Raji (cell line): ENCODE data around the gene DNAAF8.

Experiments
- POLR2A ChIP-seq: IDR thresholded peaks from 2 replicates; pipeline ENCODE4 v1.6.1; 2011; ENCODE audit warnings: low read depth, low read length, control low read depth; ENCODE audit not compliant: insufficient read depth

Gene DNAAF8

DNA sequence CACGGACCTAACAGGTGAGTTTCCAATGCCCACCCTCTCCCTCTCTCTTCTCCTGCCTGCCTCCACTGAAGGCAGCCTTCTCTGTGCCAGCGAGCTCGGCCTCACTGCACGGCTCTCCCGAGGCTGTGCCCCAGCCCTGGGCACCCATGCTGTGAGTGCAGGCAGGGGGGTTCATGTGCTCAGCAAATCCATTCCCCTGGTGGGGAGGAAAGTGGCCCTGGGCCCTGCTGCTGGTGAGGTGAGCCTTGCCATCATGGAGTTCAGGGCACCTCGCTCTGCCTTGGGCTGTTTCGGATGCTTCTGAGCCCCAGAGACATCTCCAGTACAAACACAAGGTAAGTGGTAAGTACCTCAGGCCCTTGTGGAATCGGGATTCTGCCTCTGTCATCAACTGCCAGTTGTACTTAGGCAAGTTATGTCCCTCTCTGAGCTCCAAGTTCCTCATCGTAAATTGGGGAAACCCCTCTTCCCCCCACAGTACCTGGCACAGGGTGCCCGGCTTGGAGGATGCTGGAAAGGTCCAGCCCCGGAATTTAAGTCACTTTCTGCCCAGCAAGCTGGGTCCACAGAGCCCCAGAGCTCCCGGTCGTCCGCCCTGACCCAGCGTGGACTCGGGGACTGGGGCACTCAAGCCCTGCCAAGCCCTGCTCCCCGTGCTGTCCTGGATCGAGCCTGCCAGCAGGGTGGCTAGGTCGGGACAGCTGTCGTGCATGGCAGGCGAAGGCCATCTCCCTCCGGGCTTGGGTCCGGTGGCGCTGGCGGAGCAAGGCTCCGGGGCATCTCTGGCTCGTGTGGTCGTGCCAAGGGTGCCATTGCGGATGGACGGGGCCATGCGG lies 41.7 kb upstream of the DNAAF8 start:
- TF ChIP-seq POLR2A = no peak

DNA sequence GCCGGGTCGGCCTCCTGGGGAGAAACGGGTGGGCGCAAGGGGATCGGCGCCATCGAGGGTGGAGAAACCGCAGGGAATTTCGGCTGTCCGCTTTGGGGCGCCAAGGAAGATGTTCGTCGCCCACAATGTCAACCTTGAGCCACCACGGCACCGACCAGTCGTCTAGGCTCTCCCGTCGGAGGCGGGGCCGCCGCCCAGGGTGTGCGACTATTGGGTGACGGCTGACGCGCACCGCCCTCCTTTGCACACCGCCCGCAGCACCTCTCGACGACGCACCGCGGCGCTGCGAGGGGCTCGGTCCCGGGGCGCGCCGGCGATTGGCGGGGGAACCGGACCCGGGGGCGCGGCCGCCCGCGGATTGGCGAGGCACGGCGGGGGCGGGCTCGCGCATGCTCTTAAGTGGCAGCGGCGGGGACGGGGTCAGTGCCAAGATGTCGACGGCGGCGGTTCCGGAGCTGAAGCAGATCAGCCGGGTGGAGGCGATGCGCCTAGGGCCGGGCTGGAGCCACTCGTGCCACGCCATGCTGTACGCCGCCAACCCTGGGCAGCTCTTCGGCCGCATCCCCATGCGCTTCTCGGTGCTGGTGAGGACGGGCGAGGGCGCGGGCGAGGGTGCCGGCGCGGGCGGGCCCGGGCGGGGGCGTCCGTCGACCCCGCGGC lies 40.9 kb upstream of the DNAAF8 start, which contains the start of gene NUDT16L1:
Gene NUDT16L1, plus strand, starts transcription at position 267 of the 660 bp plus-strand sequence. Its CDS starts 165 bp downstream, at position 432.
- peak; percentile 87 for TF ChIP-seq POLR2A

DNA sequence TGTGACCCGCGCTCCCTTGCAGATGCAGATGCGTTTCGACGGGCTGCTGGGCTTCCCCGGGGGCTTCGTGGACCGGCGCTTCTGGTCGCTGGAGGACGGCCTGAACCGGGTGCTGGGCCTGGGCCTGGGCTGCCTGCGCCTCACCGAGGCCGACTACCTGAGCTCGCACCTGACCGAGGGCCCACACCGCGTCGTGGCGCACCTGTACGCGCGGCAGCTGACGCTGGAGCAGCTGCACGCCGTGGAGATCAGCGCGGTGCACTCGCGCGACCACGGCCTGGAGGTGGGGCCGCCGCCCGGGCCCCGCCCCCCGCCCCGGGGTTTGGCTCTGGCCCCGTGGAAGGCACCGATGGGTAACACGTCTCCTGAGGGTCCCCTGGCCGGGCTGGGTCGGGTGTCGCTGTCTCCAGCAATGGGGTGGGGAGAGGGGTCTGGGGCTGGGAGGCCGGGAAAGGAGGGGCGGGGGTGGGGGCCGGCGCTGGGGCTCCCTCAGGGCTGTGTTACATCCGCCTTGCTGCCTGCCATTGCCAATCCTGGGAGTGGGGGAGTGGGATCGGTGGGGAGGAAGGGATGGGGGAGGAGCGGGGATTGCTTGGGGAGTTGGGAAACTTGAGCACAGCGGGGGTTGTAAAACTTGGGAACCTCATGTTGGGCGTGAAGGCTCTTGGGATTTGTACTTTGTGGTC lies 40.2 kb upstream of the DNAAF8 start:
- TF ChIP-seq POLR2A = no peak; the same call in 1 of the 2 replicates

DNA sequence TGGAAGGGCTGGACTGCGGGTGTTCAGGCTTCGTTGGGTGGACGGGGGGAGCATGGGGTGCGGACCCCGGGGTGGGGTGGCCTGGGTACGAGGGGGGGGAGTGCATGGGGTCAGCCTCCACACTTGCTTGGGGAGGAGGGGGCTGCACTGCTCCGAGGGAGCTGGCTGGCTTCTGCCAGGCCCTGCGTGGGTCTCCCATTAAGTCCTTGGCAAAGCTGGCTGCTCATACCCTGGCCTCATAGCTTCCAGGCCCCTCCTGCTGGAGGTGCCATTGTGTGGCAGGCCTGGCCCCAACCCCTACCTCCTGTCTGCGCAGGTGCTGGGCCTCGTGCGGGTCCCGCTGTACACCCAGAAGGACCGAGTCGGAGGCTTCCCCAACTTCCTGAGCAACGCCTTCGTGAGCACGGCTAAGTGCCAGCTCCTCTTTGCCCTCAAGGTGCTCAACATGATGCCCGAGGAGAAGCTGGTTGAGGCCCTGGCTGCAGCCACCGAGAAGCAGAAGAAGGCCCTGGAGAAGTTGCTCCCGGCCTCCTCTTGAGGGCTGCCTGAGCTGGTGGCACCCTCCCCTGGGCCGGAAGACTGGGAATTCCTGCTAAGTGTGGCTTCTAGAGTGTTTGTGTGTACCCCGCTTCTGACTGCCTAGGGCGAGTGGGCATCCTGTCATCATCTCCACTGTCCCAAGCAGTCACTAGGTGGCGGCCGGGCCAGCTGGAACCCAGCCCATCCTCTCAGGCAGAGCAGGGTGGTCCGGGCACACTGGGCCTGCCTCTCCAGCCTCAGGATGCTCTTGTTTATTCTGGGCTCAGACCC lies 39.5 kb upstream of the DNAAF8 start:
- no peak for TF ChIP-seq POLR2A

DNA sequence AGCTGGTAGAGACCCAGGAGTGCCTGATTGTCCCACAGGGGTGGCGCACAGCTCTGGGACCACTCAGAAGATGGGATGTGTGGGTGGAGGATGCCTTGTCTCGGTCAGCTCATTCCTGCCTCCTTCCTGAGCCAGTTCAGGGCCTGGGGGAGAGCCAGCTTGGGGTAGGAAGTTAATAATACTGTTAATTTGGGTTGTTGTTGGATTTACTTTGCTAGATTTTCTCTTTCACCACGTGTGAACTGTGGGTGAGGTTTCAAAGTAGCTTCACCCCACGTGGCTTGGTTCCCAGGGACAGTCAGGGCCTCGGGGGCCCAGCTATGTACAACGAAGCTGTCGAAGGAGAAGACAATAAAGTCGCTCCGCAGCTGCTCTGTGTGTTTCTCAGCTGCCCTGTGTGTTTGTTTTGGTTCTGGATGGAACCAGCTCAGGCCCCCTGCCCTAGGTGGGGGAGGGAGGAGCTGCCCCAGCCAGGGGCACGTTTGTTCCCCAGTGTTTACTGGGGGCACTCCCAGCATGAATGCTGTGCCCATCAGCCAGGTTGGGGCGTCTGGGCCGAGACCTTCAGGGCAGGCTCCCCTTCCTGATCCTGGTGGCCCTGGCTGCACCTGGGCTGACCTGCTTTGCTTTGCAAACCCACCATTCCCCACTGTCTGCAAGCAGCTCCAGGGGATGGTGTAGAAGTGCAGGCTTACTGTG lies 38.7 kb upstream of the DNAAF8 start:
- no peak for TF ChIP-seq POLR2A

DNA sequence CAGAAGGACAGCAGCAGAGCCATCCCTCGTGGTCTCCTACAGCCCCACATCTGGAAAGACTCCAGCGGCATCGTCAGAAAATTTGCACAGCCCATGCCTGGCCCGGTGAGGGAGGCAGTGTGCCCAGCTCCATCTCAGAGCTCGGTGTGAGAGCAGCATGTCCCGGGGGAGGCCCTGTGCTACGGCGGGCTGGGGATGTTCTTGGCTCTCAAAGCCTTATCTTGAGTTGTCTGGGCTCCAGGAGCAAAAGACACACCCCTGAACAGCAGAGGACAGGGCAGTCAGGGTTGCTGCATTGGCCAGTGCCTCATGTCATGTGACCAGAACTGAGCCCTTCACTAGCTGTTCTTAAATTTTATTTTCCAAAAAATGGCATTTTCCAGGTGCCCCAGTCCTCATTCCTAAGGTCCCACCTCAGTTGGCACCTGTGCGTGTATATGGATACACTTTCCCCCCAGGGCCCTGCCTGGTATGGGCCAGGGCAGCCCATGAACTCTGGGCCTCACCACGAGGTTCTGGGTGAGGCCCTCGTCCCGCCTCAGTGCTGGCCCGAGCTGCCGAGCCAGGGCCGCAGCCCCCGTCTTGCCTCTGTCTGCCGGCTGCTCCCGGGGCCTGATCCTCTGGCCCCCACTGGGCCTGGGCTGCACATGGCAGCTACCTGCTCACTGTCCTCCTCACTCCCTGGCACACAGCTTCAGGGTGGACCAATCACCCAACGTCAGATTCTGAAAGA lies 38.0 kb upstream of the DNAAF8 start:
- TF ChIP-seq POLR2A = no peak

DNA sequence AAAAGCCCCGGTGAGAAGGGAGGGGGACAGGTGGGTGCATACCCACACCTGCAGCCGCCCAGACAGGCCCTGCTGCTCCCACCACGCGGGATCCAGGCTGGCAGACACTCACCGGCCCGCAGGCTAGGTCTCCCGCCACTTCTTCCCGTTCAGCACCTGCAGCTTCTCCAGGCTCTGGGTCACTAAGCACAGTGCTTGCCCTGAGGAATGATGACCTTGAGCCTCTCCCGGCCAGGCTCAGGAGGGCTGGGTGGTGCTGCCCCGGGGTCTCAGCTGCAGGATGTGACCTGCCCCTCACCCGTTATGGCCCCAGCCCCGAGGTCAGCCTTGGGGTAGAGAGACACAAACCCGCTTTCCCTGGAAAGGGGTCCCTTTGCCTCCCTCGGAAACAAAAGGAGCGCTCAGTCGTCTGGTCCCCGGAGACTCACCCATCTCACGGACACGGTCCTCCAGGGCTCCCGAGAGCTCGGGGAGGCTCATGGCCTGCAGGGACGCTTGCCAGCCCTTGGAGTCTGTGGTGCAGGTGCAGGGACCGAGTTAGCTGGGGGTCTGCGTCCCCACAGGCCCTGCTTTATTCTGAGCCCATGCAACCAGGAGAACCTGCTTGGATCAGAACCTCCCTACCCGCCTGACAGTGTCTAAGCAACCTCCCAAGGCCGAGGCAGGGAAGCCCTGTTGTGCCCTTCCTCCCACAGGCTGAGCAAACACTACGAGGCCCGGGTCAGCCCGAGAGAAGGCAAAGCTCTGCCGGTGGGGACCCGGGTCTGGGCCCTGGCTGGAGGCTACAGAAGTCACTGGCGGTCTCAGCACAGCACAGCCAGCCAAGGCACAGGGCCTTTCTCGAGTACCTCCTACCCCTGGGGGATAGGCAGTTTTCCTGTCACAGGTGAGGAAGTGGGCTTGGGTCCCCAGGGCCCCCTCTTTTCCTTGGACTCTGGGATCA lies 37.2 kb upstream of the DNAAF8 start:
- TF ChIP-seq POLR2A = no peak

DNA sequence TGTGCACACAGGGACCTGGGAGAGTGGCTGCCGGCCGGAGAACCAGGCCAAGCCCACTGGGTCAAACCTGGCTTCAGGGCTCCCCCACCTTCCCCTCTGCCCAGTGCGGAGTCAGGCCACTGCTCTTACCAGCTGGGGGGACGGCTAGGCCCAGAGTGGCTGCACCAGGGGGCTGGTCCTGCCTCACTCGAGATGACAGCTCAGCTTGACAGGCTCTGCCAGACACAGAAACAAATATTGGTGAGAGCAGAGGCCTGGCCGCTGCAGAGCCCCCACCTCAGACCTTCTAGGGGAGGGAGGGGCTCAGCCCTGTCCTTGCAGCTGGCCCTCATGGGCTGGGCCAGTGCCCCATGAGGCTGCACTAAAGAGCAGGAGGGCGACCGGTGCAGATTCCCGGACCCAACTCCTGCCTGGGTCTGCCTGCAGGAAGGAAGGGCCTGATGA lies 36.5 kb upstream of the DNAAF8 start:
- TF ChIP-seq POLR2A = no peak

DNA sequence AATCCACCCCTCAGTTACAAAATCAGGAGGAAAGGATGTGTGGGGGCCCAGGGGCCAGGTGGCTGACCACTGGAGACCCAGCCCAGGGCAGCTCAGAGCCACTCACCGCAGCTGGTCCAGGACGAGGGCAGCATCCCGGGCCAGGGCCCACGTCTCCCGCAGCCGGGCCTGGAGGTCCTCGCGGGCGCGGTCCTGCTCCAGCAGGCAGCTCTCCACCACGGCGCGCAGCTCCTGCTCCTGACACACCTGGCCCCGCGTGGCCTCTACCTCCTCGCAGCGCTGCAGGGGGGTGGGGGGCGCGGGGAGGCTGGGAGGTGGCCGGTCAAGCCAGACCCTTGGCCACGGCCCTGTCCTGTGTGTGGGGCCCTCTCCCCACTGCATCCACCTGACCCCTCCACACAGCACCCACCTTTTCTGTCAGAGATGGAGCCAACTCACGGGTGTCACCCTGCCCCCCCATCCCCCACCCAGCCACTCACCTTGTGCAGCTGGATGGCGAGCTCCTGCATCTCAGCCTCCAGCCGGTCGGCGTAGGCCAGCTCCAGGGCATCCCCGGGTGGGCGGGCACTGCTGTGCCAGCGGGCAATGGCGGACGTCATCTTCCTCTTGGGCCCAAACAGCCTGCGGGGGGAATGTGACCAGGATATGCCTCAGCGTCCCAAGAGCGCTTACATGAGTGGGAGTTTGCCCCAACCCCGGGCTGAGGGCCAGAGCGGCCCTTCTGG lies 35.9 kb upstream of the DNAAF8 start:
- no peak for TF ChIP-seq POLR2A

DNA sequence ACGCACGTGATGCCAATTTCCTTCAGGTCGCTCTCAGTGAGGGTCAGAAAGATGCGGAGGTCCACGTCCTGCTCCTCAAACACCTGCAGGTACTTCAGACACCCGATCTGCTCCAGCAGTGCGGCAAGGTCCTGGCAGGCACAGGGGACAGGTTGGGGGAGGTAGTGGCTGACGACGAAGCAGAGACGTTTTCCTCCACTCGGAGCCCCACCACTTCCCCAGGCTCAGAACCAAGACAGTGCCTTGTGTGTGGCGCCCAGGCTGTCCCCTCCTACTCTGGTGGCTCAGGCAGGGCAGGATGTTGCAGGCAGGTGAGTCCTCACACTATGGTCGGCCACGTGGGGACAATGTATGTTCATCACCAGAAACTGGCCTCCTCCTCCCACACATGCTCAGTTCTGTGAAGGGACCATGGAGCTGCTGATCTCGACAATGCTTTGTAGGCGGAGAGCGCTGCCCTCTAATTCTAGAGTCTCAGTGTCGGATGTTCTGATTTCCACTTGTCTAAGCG lies 35.2 kb upstream of the DNAAF8 start:
- no peak for TF ChIP-seq POLR2A

DNA sequence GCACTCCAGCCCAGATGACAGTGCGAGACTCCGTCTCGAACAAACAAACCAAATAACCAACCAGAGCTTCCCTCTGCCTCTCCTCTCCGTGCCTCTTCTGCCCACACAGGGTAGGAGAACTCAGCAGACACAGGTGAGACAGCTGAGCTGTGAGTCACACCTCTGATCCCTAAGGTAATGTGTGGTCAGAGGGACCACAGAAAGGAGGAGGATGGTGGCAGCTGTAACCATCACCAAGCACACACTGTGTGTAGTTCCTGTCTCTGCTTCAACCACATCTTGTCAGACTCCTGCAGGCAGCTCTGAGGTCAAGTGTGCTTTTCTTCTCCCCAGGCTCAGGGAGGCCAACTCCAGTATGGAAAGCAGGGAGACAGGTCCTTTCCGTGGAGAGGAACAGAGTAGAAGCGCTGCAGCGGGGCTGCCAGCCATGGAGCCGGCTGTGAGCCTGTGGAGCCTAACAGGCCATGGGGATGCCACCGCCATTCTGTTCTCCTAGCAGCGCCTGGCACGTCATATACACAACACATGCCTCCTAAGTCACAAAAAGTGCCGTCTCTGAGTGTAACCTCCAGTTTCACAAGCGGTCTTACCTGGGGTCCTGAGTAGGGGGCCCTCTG lies 33.8 kb upstream of the DNAAF8 start:
- no peak for TF ChIP-seq POLR2A
